Lung (tissue), 12 donors: ENCODE results near the gene MYO9A. TPM values are rescaled to one million over a fixed set of nuclear protein-coding genes. Genes with fewer than 3 reads are reported as not detected.

ENCODE experiments used
- ATAC-seq: fragments of 200-7000 bp; cut with Tn5 transposase; one replicate; pipeline ENCODE4 v1.9.1; 2020; ENCODE audit warnings: moderate number of reproducible peaks; ENCODE audit not compliant: insufficient read depth, low FRiP score
- DNase-seq, 3 donors: peaks; one replicate each; pipeline ENCODE4 v3.0.0-alpha.2; 2013 to 2017
- H3K27ac ChIP-seq, 2 donors: one replicate each; pipeline ENCODE4 v1.5.1; 2013; ENCODE audit warnings: mild to moderate bottlenecking in 2 of 2, moderate library complexity in 2 of 2, control low read depth in 1 of 2, inconsistent platforms in 1 of 2, low read depth in 1 of 2, low read length in 1 of 2
- H3K27me3 ChIP-seq, 3 donors: one replicate each; pipeline ENCODE4 v1.5.1; 2013; ENCODE audit warnings: low read length in 2 of 3; ENCODE audit not compliant: control insufficient read depth in 3 of 3, insufficient read depth in 3 of 3
- H3K36me3 ChIP-seq, 4 donors: one replicate each; pipeline ENCODE4 v1.5.1; 2013; ENCODE audit warnings: low read length in 4 of 4, mild to moderate bottlenecking in 1 of 4, moderate library complexity in 1 of 4; ENCODE audit not compliant: control insufficient read depth in 4 of 4, insufficient read depth in 4 of 4
- H3K4me1 ChIP-seq, 5 donors: one replicate each; pipeline ENCODE4 v1.5.1; 2013; ENCODE audit warnings: low read length in 5 of 5, mild to moderate bottlenecking in 2 of 5, moderate library complexity in 1 of 5; ENCODE audit not compliant: control insufficient read depth in 5 of 5, insufficient read depth in 5 of 5
- H3K4me3 ChIP-seq: one replicate; pipeline ENCODE4 v1.5.1; 2013; ENCODE audit warnings: mild to moderate bottlenecking, control low read depth, moderate library complexity
- H3K9ac ChIP-seq, 2 donors: one replicate each; pipeline ENCODE4 v1.5.1; 2013; ENCODE audit warnings: low read length in 2 of 2, control low read depth in 1 of 2; ENCODE audit not compliant: insufficient read depth in 1 of 2
- H3K9me3 ChIP-seq, 4 donors: one replicate each; pipeline ENCODE4 v1.5.1; 2013; ENCODE audit warnings: low read length in 3 of 4, mild to moderate bottlenecking in 1 of 4, moderate library complexity in 1 of 4; ENCODE audit not compliant: control insufficient read depth in 4 of 4, insufficient read depth in 3 of 4
- WGBS, 2 donors: extraction: QIAGEN DNeasy Blood & Tissue Kit; methylation state at CpG; one replicate each; pipeline ENCODE4 v1.1.7; 2013; 5-methylcytosine and 5-hydroxymethylcytosine counted together
- polyA plus RNA-seq, 2 donors: library from polyadenylated mRNA; stranded (reverse); fragments of 200-250 nt; gene quantifications; one replicate each; pipeline ENCODE4 v1.2.1, GENCODE V29; 2013
- total RNA-seq, 2 donors: library from RNA; depleted of rRNA in 1 of 2; stranded (reverse); fragments of >200 nt in 1 of 2; gene quantifications; one replicate each; pipeline ENCODE4 v1.2.1, GENCODE V29; 2014 to 2021
- TF ChIP-seq, protein P1 (sequence below): IDR thresholded peaks from 2 replicates; pipeline ENCODE4 v1.5.1; 2012; ENCODE audit warnings: mild to moderate bottlenecking; ENCODE audit errors: control extremely low read depth, extremely low read depth
- donor health status: control.
- donor health status: control.
- donor health status: Bipolar disorder and iron deficiency.
- donor health status: healthy.
- donor health status: DM: yes; HTN: yes; CAD: no.

MYO9A gene
- total and polyA plus RNA-seq, 4 donors = 4.5 to 173 (median 34.4) TPM

DNA sequence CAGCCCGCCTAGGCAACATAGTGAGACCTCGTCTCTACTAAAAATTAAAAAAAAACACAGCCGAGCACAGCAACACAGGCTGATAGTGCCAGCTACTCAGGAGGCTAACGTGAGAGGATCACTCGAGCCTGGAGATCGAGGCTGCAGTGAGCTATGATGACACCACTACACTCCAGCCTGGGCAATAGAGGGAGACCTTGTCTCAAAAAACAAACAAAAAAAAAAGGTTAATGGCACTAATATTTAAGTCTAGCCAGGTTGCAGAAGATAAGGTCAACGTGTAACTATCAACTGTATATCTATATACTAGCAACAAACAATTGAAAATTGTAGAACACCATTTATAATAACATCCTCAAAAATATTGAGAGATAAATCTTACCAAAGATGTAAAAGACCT, 75.1 kb downstream of the MYO9A start:
- Histone ChIP-seq H3K27ac (no peak overlapping the region), H3K4me1 (peaks cover 0 to 2% (median 0%) of the 10 kb centered on the region in 5 donors), H3K9ac (no peak overlapping the region), H3K4me3 (no peak overlapping the region), H3K36me3 (peaks cover 6 to 17% (median 13%) of the 10 kb centered on the region in 4 donors), H3K9me3 (no peaks in the 10 kb centered on the region), H3K27me3 (no peaks in the 10 kb centered on the region)
- TF ChIP-seq, protein P1, sequence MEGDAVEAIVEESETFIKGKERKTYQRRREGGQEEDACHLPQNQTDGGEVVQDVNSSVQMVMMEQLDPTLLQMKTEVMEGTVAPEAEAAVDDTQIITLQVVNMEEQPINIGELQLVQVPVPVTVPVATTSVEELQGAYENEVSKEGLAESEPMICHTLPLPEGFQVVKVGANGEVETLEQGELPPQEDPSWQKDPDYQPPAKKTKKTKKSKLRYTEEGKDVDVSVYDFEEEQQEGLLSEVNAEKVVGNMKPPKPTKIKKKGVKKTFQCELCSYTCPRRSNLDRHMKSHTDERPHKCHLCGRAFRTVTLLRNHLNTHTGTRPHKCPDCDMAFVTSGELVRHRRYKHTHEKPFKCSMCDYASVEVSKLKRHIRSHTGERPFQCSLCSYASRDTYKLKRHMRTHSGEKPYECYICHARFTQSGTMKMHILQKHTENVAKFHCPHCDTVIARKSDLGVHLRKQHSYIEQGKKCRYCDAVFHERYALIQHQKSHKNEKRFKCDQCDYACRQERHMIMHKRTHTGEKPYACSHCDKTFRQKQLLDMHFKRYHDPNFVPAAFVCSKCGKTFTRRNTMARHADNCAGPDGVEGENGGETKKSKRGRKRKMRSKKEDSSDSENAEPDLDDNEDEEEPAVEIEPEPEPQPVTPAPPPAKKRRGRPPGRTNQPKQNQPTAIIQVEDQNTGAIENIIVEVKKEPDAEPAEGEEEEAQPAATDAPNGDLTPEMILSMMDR = no peak
- DNase-seq (no peak), ATAC-seq (no peak)
- 79 to 90% methylated on average over 7 of the region's 7 CpGs for WGBS, 2 donors

DNA sequence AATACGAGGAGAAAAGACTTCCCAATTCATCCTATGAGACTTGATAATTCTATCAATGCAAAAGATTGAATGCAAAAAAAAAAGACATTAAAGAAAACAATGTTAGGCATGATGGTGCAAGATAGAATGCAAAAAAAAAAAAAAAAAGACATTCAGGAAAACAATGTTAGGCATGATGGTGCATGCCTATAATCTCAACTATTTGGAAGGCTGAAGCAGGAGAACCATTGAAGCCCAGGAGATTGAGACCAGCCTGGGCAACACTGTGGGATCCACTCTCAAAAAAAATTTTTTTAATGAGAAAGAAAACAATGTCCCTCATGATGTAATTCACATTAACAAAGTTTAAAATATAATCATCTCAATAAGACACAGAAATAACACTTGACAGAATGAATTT, 75.9 kb downstream of the MYO9A start:
- 86 to 88% methylated on average over 1 of the region's 1 CpG for whole genome bisulfite sequencing, 2 donors
- no peak for ATAC-seq
- H3K9me3 ChIP-seq = no peaks in the 10 kb centered on the region
- DNase-seq = no peak
- no peak overlapping the region for H3K27ac ChIP-seq
- peaks cover 0 to 2% (median 0%) of the 10 kb centered on the region in 5 donors for H3K4me1 ChIP-seq
- no peak overlapping the region for H3K4me3 ChIP-seq
- no peaks in the 10 kb centered on the region for H3K27me3 ChIP-seq
- no peak overlapping the region for H3K9ac ChIP-seq
- TF ChIP-seq, protein P1 = no peak
- H3K36me3 ChIP-seq = peaks cover 6 to 17% (median 13%) of the 10 kb centered on the region in 4 donors

GRCh38 chr15:72037321-72037720, 80.6 kb downstream of the MYO9A start:
- H3K9me3 ChIP-seq = no peaks in the 10 kb centered on the region
- ATAC-seq (no peak), DNase-seq (no peak)
- H3K9ac ChIP-seq = no peak overlapping the region
- no peaks in the 10 kb centered on the region for H3K27me3 ChIP-seq
- peaks cover 0 to 5% (median 3%) of the 10 kb centered on the region in 4 donors for H3K36me3 ChIP-seq
- 87 to 94% methylated on average over 4 of the region's 4 CpGs for WGBS, 2 donors
- H3K27ac ChIP-seq = no peak overlapping the region
- H3K4me3 ChIP-seq = no peak overlapping the region
- TF ChIP-seq, protein P1 = no peak
- peaks cover 0 to 4% (median 0%) of the 10 kb centered on the region in 5 donors for H3K4me1 ChIP-seq
